Epithelial cell of proximal tubule (primary cell): ENCODE results near the gene POLDIP2. TPM values are rescaled to one million over a fixed set of nuclear protein-coding genes. Genes with fewer than 3 reads are reported as not detected.

Experiments
- DNase-seq: peaks from one replicate; pipeline ENCODE4 v3.0.0-alpha.2; 2011; ENCODE audit warnings: low read depth
- H3K4me3 ChIP-seq: 2 replicates; pipeline ENCODE4 v1.5.1; 2011; ENCODE audit warnings: low read depth, mild to moderate bottlenecking, low read length
- CTCF ChIP-seq: conservative IDR thresholded peaks from 2 replicates; pipeline ENCODE4 v1.5.1; 2012; ENCODE audit warnings: low read depth, mild to moderate bottlenecking, low read length
- total RNA-seq: library from RNA; depleted of rRNA; stranded (reverse); fragments of >200 nt; gene quantifications from 2 replicates; pipeline ENCODE4 v1.2.3, GENCODE V29; 2015

The POLDIP2 gene
- total RNA-seq, 1 donor from 2014 or later, result 96.4 TPM

DNA sequence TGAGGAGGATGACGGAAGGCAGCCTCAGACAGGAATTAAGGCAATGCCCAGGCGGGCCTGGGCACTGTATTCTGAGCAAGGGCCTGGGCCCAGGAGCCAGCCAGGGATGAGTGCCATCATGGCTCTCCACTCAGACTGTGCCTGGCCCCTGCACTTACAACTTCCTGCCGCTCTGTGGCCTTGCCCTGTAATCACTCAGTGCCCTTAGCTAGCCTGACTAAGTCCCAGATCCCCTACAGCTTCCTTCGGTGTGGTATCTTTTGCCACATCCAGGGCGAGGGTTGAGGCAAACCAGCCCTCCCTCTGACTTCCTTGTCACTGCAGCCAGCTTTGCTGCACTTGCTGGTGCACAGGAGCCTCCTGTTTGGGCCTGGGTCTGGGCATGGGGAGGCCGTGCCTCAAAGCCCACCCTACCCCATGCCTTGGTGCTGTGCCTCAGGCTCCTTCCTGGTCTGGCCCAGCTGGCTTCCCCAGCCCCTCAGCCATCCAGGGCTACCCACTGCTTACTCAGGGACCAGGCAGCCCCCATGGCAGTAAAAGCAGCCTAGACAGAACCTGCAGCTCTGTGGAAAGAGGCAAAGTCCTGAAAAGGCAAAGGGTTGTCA, 39.4 kb upstream of the POLDIP2 start:
- no peak for TF ChIP-seq CTCF
- no peak for DNase-seq
- no peak overlapping the region for H3K4me3 ChIP-seq

GRCh38 chr17:28395968-28396367, 38.6 kb upstream of the POLDIP2 start:
- DNase-seq, result no peak
- H3K4me3 ChIP-seq, result no peak overlapping the region
- no peak for TF ChIP-seq CTCF

DNA sequence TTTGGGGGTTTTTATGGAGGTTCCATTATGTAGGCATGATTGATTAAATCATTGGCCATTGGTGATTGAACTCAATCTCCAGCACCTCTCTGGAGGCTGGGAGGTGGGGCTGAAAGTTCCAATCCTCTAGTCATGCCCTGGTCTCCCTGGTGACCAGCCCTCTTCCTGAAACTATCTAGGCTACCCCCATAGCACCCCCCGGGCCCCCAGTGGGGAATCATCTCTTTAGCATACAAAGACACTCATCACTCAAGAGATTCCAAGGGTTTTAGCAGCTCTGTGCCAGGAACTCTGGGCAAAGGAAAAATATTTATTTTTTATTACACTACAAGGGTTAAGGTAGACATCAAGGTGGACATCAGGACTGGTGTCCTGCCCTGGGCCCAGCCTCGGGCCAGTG, 38.1 kb upstream of the POLDIP2 start:
- no peak overlapping the region for H3K4me3 ChIP-seq
- TF ChIP-seq CTCF, result no peak

GRCh38 chr17:28394337-28395116, 37.2 kb upstream of the POLDIP2 start:
- H3K4me3 ChIP-seq, result no peak overlapping the region
- no peak for DNase-seq
- TF ChIP-seq CTCF, result no peak

More for the DNA sequence above, 38.1 kb upstream of the POLDIP2 start:
- no peak for DNase-seq

- TF ChIP-seq CTCF, result no peak
- no peak for DNase-seq
These were observed 35.2 kb upstream of the POLDIP2 start for GRCh38 chr17:28392491-28392890.

DNA sequence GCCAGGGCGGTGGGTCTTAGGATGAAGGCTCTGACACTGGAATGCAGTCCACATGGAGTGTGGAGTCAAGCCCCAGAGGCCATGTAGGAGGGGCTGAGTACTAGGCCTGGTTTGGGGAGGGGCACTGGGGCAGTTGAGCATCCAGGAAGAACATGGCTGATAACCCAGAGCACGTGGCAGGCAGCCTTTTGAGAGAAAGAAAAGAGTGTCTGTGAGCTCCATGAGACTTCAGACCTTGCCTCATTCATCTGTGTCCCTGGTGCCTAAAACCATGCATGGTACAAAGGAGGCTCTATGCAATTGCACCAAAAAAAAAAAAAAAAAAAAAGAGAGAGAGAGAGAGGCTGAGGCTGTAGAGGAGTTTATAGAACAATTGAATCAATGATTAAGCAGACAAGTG, 34.1 kb upstream of the POLDIP2 start:
- no peak for DNase-seq
- H3K4me3 ChIP-seq, result no peak overlapping the region
- no peak for TF ChIP-seq CTCF

More at GRCh38 chr17:28392491-28392890, 35.2 kb upstream of the POLDIP2 start:
- H3K4me3 ChIP-seq, result no peak overlapping the region

DNA sequence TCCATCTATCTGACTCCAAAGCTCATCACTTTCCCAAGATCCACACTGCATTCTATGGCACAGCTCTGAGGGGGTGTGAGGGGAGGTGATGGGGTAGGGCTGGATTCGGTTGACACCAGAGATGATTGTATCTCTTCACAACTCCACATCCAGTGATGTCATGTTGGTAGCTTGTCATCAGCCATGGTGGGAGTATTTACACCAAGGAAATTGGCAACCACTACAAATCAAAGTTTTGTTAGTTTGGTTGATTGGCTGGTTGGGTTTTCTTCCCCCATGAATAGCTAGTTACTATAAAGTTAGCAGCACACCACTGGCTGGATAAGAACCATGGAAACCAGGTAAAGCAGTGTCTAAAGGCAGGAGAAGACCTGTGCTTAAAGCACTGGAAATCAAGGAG, 33.7 kb upstream of the POLDIP2 start:
- no peak overlapping the region for H3K4me3 ChIP-seq
- TF ChIP-seq CTCF, result no peak
- DNase-seq, result no peak
